GM19193 (cell line): ENCODE data around the gene GBP6.

Experiments used
- POLR2A ChIP-seq: IDR thresholded peaks from 4 replicates; pipeline ENCODE4 v1.6.1; 2011; ENCODE audit not compliant: insufficient read depth, insufficient read length; ENCODE audit errors: extremely low read depth

GBP6 gene, protein sequence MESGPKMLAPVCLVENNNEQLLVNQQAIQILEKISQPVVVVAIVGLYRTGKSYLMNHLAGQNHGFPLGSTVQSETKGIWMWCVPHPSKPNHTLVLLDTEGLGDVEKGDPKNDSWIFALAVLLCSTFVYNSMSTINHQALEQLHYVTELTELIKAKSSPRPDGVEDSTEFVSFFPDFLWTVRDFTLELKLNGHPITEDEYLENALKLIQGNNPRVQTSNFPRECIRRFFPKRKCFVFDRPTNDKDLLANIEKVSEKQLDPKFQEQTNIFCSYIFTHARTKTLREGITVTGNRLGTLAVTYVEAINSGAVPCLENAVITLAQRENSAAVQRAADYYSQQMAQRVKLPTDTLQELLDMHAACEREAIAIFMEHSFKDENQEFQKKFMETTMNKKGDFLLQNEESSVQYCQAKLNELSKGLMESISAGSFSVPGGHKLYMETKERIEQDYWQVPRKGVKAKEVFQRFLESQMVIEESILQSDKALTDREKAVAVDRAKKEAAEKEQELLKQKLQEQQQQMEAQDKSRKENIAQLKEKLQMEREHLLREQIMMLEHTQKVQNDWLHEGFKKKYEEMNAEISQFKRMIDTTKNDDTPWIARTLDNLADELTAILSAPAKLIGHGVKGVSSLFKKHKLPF

GRCh38 chr1:89363638-89364536 lies at the start of gene GBP6:
TSS of gene GBP6 (plus strand) at chr1:89364059. CDS start at chr1:89368552, 4,493 bp downstream.
- no peak for TF ChIP-seq POLR2A

DNA sequence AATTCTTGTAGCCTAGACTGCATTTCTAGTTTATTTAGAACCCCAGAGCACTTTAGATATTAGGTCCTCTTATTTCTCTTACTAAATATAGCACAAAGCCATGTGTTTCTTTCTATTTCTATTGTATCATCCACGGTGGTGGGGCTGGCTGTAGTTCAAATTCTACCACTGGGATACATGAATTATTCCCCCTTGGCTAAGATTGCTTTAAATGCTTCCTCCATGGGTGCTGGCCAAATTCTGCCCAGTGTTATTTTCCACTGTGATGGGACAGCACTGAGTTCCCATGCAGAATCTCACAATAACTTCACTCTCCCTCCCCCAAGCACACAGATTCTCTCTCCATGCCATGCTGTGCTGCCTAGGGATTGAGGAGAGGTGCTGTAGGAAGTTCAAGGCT lies 41.5 kb upstream of the GBP6 start:
- TF ChIP-seq POLR2A, result no peak

DNA sequence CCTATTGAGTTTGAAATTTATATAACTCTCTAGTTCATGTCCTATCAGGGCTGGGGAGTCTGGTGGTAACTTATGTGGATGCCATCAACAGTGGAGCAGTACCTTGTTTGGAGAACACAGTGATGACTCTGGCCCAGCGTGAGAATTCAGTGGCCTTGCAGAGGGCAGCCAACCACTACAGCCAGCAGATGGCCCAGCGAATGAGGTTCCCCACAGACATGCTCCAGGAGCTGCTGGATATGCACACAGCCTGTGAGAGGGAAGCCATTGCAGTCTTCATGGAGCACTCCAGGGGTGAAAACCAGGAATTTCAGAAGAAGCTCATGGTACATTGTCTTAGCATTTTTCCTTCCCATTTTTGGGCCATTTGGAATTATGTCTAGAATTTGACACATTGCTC lies 32.0 kb upstream of the GBP6 start:
- no peak for TF ChIP-seq POLR2A

DNA sequence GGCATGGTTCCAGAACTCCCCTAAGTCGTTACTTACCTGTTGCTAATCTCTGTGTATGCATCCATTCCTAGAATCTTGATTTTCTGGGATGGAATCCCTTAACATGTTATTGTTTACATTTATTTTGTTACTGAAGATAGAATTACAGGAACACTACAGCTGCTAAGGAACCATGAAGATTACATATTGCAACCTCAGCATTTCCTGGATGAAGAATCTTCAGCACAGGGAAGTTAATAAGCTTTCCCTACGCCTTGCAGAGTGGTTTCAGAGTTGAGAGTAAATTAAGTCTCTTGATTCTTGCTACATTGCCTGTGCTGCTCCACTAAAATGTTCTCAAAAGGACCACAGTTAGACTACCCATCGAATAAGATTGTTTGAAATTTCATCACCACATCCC lies 31.4 kb upstream of the GBP6 start:
- TF ChIP-seq POLR2A, result no peak

- TF ChIP-seq POLR2A, result no peak
These were observed 28.4 kb upstream of the GBP6 start for GRCh38 chr1:89335486-89335885.

DNA sequence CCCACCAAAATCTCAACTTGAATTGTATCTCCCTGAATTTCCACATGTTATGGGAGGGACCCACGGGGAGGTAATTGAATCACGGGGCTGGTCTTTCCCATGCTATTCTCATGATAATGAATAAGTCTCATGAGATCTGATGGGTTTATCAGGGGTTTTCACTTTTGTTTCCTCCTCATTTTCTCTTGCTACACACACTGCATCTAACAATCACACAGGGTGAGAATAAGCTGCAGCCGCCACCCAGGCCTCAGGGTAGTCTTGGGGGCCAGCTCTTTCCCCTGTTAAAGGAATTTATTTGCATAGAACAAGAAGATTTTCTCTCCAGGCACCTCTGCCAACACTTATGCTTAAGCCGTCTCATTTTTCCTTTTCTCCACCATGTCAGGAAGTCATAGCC lies 26.0 kb upstream of the GBP6 start:
- TF ChIP-seq POLR2A, result no peak

DNA sequence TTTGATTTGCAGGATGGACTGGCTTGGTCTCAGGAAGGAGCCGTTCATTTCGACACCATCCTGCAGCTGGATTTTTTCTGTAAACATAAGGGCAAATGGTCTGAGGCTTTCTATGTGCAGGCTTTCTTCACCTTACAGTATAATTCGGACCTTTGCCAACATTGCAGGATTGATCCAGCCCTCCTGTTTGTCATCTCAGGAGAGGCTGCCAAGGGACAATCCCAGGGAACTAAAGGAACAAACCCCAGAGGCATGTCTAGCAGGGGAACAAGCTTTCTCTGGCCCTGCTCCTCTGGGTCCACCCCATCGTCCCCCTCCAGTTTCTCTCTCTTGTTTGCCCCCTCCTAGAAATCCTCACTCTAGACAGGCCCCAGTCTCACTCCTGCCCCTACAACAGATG lies 24.8 kb upstream of the GBP6 start:
- no peak for TF ChIP-seq POLR2A

- TF ChIP-seq POLR2A, result no peak
These were observed 16.6 kb upstream of the GBP6 start for GRCh38 chr1:89347296-89347695.

GRCh38 chr1:89350298-89350697 lies 13.6 kb upstream of the GBP6 start:
- no peak for TF ChIP-seq POLR2A

DNA sequence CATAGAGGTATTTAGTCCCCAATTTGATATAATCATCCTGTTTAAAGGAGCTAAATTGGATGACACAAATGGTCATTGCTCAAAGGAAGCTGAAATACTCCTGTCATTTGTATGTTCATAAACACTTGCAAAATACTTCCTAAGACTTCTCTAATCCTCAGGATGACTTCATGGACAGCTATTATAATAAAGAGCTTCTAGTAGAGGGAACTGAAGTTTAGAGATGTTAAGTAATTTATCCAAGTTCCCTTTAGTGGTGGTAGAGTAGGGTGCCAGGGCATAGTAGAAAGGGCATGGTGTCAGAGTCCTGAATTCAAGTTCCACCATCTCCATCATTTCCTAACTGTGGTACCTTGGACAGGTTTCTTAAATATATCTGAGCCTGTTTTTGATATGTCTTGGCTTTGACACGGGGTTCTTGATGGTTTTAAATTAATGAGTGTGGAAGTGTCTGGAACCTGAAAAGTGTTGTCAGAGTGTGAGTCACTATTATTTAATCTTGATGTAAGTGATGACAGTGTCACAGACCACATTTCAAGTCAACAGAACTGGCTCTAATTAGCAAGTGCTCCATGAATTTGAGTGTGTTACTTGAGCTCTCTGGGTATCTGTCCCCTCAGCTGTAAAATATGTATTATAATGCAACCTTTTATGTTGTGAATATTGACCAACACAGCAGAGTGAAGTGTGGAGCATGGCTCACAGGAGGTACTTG lies 12.1 kb upstream of the GBP6 start:
- TF ChIP-seq POLR2A, result no peak

DNA sequence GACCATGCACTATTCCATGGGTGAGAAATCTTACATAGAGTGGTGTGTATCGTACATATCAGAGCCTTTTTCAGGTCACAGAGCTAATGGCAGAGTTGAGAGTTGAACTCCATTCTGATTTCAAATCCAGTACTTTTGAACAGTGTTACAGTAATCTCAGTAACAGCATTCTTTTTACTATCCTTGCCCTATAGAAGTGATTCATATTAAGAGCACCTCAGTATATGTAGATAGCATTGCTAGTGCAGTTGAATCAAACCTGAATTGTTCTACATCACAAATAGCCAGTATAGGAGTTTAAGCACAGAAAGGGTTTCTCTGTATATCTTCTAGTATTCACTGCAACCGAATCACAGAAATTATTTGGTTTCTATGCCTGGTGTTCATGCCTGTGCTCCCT lies 11.4 kb upstream of the GBP6 start:
- TF ChIP-seq POLR2A, result no peak

DNA sequence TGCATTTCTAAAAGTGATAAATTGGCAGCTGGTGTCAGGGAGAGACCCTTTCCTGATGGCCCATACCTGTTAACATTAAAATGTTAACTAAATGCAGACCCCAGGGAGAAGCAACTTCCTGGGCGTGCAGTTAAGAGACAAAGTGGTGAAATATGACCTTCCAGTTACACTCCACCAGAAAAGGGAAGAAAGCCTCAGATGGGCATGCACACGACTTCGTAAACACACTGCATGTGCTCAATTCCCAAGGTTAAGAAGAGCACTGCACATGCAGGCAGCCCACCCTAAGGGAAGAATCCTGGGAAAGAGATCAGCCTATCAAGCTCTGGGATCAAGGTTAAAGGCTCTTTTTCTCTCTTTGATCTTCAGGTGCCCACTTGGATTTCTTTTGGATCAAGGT lies 9.7 kb upstream of the GBP6 start:
- no peak for TF ChIP-seq POLR2A

DNA sequence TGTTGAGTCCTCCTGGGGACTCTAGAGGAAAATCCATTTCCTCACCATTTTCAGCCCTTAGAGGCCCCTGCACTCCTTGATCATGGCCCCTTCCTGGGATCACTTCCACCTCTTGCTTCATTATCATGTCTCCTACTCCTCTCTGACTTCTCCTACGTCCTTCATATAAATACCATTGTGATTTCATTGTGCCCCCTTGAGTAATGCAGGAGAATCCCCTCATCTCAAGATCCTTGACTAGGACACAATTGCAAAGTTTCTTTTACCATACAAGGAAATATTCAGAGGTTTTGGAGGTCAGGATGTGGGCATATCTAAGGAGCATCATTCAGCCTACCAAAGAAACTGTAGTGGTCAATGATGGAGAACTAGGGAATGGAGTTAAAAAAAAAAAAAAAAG lies 8.8 kb upstream of the GBP6 start:
- TF ChIP-seq POLR2A, result no peak

DNA sequence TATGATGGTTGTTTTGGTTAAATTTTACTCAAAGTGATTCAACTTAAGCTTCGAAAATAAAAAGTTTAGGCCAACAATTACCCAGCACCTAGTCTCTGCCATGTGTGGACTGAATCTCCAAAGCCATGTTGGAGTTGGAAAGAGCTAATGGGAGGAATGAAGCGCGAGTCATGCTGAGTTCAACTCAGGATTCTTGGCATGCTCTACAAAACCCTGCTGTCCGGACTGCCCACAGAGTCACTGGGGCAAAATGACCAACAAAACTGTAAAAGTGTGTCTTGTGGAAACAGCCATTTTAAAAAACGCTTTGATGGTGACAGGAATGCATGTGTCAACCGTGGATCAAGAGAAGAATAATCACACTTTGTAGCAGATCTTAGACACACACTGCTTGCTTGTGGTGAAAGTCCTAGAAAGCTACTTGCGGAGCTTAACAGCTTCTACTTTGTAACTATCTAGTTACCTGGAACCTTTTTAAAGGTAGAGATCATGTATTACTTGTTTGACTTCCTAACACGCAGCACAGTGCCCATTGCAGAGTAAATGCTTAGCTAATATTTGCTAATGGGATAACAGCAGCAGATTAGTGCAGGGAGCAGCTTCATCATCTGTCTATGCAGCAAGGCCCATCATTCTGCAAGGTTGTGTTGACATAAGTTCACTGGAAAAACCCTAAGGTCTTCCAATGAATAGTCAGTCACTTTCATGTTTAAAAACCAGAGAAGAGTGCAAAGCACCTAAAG lies 7.0 kb upstream of the GBP6 start:
- no peak for TF ChIP-seq POLR2A
